ENCODE measurements around the gene GRK3.
"Not testable (repeated sequence)": the region's sequence is repeated elsewhere in the genome, so short reads cannot be mapped to it uniquely, and the experiment has no call there.

GRK3 gene

GRCh38 chr22:25574736-25575135 is 10.3 kb downstream of the GRK3 start:
- DNase-seq = no peak

DNA sequence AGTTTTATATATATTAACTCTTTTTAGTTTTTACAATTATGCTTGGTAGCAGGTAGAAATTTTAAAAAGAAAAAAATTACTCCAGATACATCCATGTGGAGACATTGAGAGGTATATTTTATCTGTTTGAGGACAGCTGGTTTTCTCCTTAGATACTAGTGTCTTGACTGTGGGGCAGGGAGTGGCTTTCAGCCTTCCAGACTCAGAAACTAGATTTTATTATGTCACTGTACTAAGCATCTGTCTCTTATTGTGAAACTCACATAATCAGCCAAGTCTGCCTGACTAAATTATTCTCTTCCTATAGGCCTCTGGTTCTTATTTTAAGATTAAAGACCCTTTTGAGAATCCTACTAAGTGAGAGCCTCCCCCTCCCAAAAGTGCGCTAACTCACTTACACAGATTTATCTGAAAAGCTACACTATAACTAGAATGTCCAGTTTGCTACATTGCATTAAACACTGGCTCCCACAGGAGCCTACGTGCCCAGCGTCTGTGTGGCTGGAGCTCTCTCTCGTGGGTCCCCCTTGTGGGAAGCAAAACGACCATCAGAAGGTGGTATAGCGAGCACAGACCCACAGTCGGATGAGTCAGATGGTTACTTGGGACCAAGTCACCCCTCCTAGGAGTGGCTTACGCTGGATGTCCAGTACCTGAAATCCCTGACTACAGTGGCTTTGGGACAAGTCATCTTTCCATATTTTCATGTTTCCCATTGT is 11.4 kb downstream of the GRK3 start:
- DNase-seq = not testable (repeated sequence)

GRCh38 chr22:25581452-25581851 is 17.0 kb downstream of the GRK3 start:
- DNase-seq = not testable (repeated sequence)

GRCh38 chr22:25582946-25583345 is 18.5 kb downstream of the GRK3 start:
- no peak for DNase-seq

- DNase-seq = not testable (repeated sequence)
These were observed 20.5 kb downstream of the GRK3 start for GRCh38 chr22:25584993-25585392.

DNA sequence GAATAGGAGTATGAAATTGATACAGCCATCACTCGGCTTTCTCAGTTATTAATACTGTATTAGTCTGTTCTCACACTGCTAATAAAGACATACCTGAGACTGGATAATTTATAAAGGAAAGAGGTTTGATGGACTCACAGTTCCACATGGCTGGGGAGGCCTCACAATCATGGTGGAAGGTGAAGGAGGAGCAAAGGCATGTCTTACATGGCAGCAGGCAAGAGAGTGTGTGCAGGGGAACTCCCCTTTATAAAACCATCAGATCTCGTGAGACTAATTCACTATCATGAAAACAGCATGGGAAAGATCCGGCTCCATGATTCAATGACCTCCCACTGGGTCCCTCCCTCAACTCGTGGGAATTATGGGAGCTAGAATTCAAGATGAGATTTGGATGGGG is 25.2 kb downstream of the GRK3 start:
- DNase-seq = not testable (repeated sequence)

- not testable (repeated sequence) for DNase-seq
These were observed 28.8 kb downstream of the GRK3 start for GRCh38 chr22:25593323-25593722.

DNA sequence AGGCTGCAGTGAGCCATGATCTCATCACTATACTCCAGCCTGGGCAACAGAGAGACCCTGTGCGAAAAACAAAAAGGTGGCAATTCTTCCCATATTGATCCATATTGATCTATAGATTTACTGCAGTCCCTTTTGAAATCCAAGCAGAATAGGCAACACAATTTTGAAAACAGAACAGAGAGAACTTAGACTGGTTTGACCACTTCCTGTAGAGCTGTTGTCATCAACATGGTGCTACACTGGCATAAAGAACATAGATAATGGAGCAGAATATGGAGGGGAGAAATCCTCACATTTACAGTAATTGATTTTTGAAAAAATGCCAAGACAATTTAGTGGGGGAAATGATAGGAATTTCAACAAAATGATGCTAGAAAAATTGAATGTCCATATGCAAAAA is 34.1 kb downstream of the GRK3 start:
- no peak for DNase-seq

DNA sequence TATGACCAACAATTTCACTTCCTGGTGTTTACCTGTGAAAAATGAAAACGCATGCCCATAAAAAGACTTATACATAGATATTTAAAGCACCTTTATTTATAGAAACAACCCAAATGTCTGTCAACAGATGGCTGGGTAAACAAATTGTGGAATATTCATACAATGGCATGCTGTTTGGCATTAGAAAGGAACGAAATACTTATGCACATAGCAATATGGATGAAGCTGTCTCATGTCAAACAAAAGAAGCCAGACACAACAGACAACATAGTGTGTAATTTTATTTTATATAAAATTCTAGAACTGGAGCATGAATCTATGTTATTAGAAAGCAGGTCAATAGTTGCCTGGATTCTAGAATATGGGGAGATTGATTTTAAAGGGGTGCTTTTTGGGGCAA is 38.0 kb downstream of the GRK3 start:
- no peak for DNase-seq

DNA sequence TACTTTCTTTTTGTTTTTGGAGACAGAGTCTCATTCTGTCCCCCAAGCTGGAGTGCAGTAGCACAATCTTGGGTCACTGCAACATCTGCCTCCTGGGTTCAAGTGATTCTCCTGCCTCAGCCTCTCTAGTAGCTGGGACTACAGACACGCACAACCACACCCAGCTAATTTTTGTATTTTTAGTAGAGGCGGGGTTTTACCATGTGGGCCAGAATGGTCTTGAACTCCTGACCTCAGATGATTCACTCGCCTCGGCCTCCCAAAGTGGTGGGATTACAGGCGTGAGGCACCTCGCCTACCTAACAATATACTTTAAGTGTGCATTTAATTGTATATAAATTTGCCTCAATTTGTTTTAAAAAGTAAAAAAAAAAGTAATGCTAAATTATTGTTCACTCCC is 38.4 kb downstream of the GRK3 start:
- no peak for DNase-seq

DNA sequence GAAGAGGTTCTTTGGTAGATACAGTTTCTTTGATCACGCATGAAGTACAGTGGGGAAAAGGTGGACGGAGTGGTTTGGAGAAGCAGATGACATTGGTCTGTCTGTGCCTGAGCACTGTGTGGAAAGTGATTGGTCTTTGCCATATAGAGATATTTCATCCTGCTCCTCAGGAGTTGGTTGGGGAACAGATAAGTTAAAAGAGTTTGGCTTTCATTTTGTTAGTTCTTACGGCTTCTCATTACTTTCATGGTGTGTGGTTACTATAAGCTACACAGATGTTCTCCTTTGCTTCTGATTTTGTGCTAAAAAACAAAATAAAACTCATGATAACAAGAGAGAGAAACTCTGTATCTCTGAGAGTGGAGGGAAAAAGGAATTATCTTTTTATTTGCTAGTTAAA is 40.7 kb downstream of the GRK3 start:
- DNase-seq = not testable (repeated sequence)

DNA sequence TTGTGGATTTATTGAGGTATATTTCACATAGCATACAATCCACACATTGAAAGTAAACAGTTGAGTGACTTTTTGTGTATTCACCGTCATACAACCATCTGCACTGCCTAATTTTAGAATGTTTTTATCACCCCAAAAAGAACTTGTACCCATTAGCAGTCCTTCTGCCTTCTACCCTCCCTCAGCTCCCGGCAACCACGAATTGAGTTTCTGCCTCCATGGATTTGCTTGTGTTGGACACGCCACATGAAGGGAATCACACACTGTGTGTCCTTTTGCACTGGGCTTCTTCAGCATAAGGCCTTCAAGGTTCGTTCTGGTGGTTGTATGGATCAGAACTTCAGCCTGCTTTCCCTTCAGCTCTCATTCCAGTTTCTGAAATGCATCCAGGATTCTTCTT is 41.1 kb downstream of the GRK3 start:
- DNase-seq = not testable (repeated sequence)

DNA sequence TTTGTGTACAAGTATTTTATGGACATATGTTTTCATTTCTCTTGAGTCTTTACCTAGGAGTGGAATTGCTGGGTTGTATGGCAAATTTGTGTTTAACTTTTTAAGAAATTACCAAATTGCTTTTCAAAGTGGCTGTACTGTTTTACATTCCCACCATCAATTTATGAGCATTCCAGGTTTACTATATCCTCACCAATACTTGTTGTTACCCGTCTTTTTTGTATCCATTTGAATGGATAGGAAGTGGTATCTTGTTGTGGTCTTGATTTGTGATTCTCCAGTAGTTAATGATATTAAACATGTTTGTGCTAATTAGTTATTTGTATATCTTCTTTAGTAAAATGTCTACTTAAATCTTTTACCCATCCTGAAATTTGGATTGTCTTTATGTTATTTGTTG is 46.8 kb downstream of the GRK3 start:
- DNase-seq = not testable (repeated sequence)

GRCh38 chr22:25613131-25613530 is 48.7 kb downstream of the GRK3 start:
- DNase-seq = not testable (repeated sequence)

GRCh38 chr22:25613558-25613957 is 49.1 kb downstream of the GRK3 start:
- DNase-seq = not testable (repeated sequence)

DNA sequence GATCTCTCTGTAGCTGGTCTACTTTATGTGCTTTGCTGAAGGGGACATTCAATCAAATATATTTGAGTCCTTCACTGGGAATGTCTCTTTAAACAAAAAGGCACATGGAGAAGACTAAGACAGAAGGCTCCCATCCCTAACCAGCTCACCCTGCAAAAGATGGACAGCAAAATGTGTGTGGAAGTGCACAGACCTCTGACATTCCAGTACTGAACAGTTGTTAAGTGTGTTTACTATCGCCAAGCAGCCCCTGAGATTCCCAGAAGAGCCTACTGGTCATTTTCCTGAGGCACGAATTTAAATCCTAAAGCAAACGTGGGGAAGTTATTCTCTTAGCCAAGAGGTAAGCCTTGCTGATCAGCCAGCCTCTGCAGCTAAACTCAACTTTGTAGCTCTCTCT is 50.3 kb downstream of the GRK3 start:
- DNase-seq = not testable (repeated sequence)

GRCh38 chr22:25621986-25622385 is 57.5 kb downstream of the GRK3 start:
- DNase-seq = no peak

DNA sequence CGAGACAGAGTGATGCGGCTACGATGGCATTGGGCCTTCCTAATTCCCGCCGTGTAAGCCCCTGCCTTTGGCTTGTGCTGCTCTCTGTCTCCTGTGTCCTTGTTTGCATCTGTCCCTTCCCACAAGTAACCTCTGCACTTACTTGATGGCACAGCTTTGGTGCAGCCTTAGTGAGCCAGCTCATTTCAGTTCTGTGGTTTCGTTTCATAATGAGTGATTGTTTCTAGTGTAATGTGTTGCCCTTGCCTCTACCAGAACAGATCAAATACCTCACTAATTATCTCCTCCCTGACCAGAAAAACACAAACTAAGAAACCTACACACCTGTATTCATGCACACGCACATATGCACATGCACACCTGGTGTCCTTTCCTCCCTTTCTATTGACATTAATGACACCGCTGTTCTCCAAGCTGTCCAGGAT is 58.8 kb downstream of the GRK3 start:
- DNase-seq = no peak

DNA sequence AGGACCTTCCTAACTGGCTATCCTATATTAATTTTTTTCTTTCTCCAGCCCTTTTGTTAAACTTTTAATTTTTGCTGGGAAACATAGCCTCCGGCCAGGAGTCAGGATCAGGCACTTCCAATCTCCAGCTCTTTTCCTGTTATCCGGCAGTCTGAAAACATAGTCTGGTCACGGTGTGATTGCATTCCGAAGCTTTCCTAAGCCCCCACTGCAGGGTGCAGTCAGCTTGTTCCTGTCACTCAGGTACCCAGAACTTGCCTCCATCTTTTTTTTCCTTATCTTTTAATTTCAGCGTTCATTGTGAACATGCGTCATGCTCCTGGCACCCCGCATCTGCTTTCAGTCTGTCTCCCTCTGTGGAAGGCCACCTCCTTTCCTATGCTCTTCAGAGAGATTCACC is 59.4 kb downstream of the GRK3 start:
- no peak for DNase-seq

GRCh38 chr22:25624476-25624875 is 60.0 kb downstream of the GRK3 start:
- no peak for DNase-seq

DNA sequence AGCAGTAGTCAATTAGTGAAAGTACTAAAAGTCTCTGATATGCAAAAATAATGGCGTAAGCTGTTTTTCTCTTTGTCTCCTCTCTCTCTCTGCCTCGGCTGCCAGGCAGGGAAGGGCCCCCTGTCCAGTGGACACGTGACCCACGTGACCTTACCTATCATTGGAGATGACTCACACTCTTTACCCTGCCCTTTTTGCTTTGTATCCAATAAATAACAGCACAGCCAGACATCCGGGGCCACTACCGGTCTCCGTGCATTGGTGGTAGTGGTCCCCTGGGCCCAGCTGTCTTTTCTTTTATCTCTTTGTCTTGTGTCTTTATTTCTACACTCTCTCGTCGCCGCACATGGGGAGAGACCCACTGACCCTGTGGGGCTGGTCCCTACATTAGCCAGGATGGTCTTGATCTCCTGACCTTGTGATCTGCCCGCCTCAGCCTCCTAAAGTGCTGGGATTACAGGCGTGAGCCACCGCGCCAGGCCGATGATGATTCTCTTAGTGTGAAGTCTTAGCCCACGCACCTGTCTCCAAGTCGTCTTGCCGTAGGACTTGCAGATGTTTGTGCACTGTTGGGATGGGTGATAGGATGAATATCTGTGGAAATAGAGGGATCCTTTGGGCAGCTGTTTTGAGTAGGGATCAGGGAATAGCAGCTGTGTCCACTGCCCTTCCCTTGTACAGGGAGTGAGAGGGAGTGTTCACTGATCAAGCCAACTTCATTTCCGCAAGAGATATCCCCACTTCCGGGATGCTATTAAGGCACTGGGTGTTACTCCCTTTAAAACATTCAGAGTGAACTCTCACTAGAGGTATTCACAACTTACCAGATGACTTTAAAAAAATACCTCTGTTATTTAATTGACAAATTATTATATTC is 61.5 kb downstream of the GRK3 start:
- not testable (repeated sequence) for DNase-seq

- DNase-seq = no peak
These were observed 62.1 kb downstream of the GRK3 start for GRCh38 chr22:25626624-25626990.

DNA sequence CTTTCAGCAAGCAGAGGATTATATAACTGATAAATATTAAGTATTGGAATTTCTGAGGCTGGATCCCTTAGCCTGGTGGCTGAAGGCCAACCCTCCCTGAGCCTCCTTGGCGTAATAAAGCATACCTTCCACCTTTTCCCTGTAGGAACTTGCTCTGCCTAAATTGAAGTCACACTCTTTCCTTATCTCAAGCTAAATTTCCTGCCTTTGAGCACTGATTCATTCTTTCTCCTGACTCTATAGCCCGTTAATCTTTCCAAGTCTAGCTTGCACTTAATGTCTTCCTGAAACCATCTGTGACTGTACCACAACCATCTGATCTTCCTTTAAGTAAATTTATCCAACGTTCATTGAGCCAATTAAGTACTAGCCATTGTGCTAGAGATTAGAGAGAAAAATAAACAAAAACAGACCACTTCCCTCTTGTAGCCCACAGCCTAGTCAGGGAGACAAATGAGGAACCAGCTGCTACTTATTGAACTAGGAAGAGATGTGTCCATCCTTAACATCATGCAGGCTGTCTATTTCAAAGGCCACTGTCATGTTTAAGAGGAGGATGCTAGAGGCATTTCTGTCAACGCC is 62.9 kb downstream of the GRK3 start:
- DNase-seq = peak; percentile 88

GRCh38 chr22:25628494-25628893 is 64.0 kb downstream of the GRK3 start:
- DNase-seq = peak; percentile 72
